GM12878 (cell line): Measurements from ENCODE around the gene EXPH5. TPM values are rescaled to one million over a fixed set of nuclear protein-coding genes. Genes with fewer than 3 reads are reported as not detected.

Source experiments
- ATAC-seq: fragments of 200-7000 bp; cut with Tn5 transposase; 3 replicates; pipeline ENCODE4 v1.9.1; 2020; ENCODE audit warnings: mild to moderate bottlenecking, moderate library complexity
- BruUV-seq: library from RNA; stranded (reverse); fragments of 400-500 nt; replicated peaks from 2 replicates; lab custom pipeline; 2021; lab: Mats Ljungman, UMichigan
- CTCF ChIA-PET: fragments of 300-600 bp; sonication (Branson Sonifier 250); formaldehyde crosslinking; extraction: SDS; loops from one replicate; lab custom pipeline; 2021; ENCODE audit warnings: inconsistent platforms; lab: Yijun Ruan, JAX
- POLR2A ChIA-PET: fragments of 350-600 bp; formaldehyde crosslinking; extraction: SDS; loops from one replicate; lab custom pipeline; 2021; ENCODE audit warnings: inconsistent platforms; lab: Charles Lee
- RAD21 ChIA-PET: fragments of 300-600 bp; sonication (Branson Sonifier 250); formaldehyde crosslinking; loops from one replicate; lab custom pipeline; 2023; ENCODE audit warnings: antibody characterized with exemption; ENCODE audit not compliant: unreplicated experiment; lab: Charles Lee
- SMC1A ChIA-PET: fragments of 300-600 bp; sonication (Branson Sonifier 250); formaldehyde crosslinking; loops from one replicate; lab custom pipeline; 2023; ENCODE audit not compliant: unreplicated experiment, uncharacterized antibody; lab: Charles Lee
- DNase-seq: peaks from one replicate; pipeline ENCODE4 v3.0.0-alpha.2; 2011; ENCODE audit warnings: low read depth, low spot score
- FAIRE-seq: peaks from 3 replicates; lab custom pipeline; 2011; peaks lifted over from hg19 to GRCh38; lab: Jason Lieb, UNC
- H2AFZ ChIP-seq: 2 replicates; pipeline ENCODE4 v1.6.0; 2011; ENCODE audit warnings: low read depth, low read length, control low read depth; ENCODE audit not compliant: control insufficient read depth
- H3K27ac ChIP-seq: 2 replicates; pipeline ENCODE4 v1.5.1; 2011; ENCODE audit warnings: control low read depth; ENCODE audit not compliant: control insufficient read depth, insufficient read depth
- H3K27me3 ChIP-seq, 2 experiments: replicated peaks in 1 of 2; 2 replicates each; pipeline versions ENCODE4 v1.6.0 to v1.6.1; 2011; ENCODE audit warnings: low read length in 1 of 2; ENCODE audit not compliant: control insufficient read depth in 2 of 2, insufficient read depth in 2 of 2
- H3K36me3 ChIP-seq, 2 experiments: 2 replicates each; pipeline ENCODE4 v1.5.1; 2011; ENCODE audit warnings: low read length in 1 of 2; ENCODE audit not compliant: control insufficient read depth in 2 of 2, insufficient read depth in 2 of 2
- H3K4me1 ChIP-seq: 2 replicates; pipeline ENCODE4 v1.6.1; 2011; ENCODE audit warnings: mild to moderate bottlenecking, low read length, moderate library complexity, mixed read lengths; ENCODE audit not compliant: control insufficient read depth, insufficient read depth
- H3K4me2 ChIP-seq: 2 replicates; pipeline ENCODE4 v1.6.0; 2011; ENCODE audit warnings: control low read depth; ENCODE audit not compliant: control insufficient read depth, insufficient read depth
- H3K4me3 ChIP-seq: fragments of 200-600 bp; sonication (generic); 2 replicates; pipeline ENCODE4 v1.5.1; 2016
- H3K79me2 ChIP-seq: 2 replicates; pipeline ENCODE4 v1.6.0; 2011; ENCODE audit warnings: low read length; ENCODE audit not compliant: control insufficient read depth, insufficient read depth
- H3K9ac ChIP-seq: 2 replicates; pipeline ENCODE4 v1.8.0; 2011; ENCODE audit warnings: low read length, control low read depth, mixed read lengths; ENCODE audit not compliant: control insufficient read depth, insufficient read depth
- H3K9me3 ChIP-seq: replicated peaks from 3 replicates; pipeline ENCODE4 v1.5.1; 2011; ENCODE audit warnings: mild to moderate bottlenecking, low read length; ENCODE audit not compliant: control insufficient read depth, insufficient read depth
- H4K20me1 ChIP-seq: 2 replicates; pipeline ENCODE4 v1.6.0; 2011; ENCODE audit not compliant: control insufficient read depth, insufficient read depth
- ASH2L ChIP-seq: fragments of 300-600, 200-600 bp; sonication (generic); IDR thresholded peaks from 2 replicates; pipeline ENCODE4 v1.6.1; 2017; ENCODE audit warnings: low read depth, mild to moderate bottlenecking, borderline replicate concordance
- CBX5 ChIP-seq: sonication (generic); IDR thresholded peaks from 2 replicates; pipeline ENCODE4 v1.6.1; 2016; ENCODE audit warnings: low read depth, moderate library complexity, mild to moderate bottlenecking, inconsistent platforms
- ESRRA ChIP-seq: IDR thresholded peaks from 2 replicates; pipeline ENCODE4 v1.6.1; 2012; ENCODE audit warnings: mild to moderate bottlenecking, low read length, improper control_type of control experiment
- JUNB ChIP-seq: IDR thresholded peaks from 2 replicates; pipeline ENCODE4 v1.6.1; 2016; ENCODE audit warnings: antibody characterized with exemption, mild to moderate bottlenecking
- PAX5 ChIP-seq: IDR thresholded peaks from 2 replicates; pipeline ENCODE4 v1.6.1; 2011; ENCODE audit warnings: low read depth, low read length, borderline replicate concordance
- POU2F2 ChIP-seq: IDR thresholded peaks from 3 replicates; pipeline ENCODE4 v1.6.1; 2011; ENCODE audit warnings: low read depth, mild to moderate bottlenecking, low read length, borderline replicate concordance
- RAD51 ChIP-seq: fragments of 450-650 bp; IDR thresholded peaks from 2 replicates; pipeline ENCODE4 v1.6.1; 2016; ENCODE audit warnings: moderate library complexity, mild to moderate bottlenecking, inconsistent platforms
- SMAD1 ChIP-seq: fragments of 450-650 bp; IDR thresholded peaks from 2 replicates; pipeline ENCODE4 v1.6.1; 2018; ENCODE audit warnings: mild to moderate bottlenecking, low read depth; ENCODE audit not compliant: partially characterized antibody
- SREBF2 ChIP-seq: IDR thresholded peaks from 2 replicates; pipeline ENCODE4 v1.6.1; 2012; ENCODE audit warnings: mild to moderate bottlenecking, low read length
- TCF3 ChIP-seq: IDR thresholded peaks from 2 replicates; pipeline ENCODE4 v1.6.1; 2012; ENCODE audit warnings: low read depth, mild to moderate bottlenecking, low read length, borderline replicate concordance; ENCODE audit not compliant: insufficient read depth
- WGBS: methylation state at CpG from one replicate; pipeline ENCODE4 v1.1.6; 2016; ENCODE audit warnings: low lambda C conversion rate; ENCODE audit not compliant: insufficient replicate concordance, insufficient coverage; ENCODE audit errors: missing lambda C conversion rate; 5-methylcytosine and 5-hydroxymethylcytosine counted together
- in situ Hi-C: fragments of 300-500 bp; cut with MboI; formaldehyde crosslinking; loops from 9 replicates; pipeline ENCODE4 v1.14.3; 2018; ENCODE audit warnings: mixed read lengths
- intact Hi-C: fragments of 100-400 bp; cut with micrococcal nuclease; formaldehyde crosslinking; loops from one replicate; pipeline ENCODE4 v1.14.2; 2022; ENCODE audit not compliant: unreplicated experiment
- polyA plus RNA-seq, 11 experiments: library from polyadenylated mRNA; depleted of rRNA in 4 of 11; unstranded in 6 of 11; stranded (reverse) in 5 of 11; fragments of >200 nt; fragmentation: Nextera tagmentation in 4 of 11; fragmentation: Illumina TruSeq in 1 of 11; extraction: Ambion mirVana in 4 of 11; extraction: Trizol in 1 of 11; gene quantifications; 1 replicate in 1 of 11; 2 replicates in 10 of 11; pipeline versions ENCODE4 v1.2.1 to v1.2.3, GENCODE V29; 2011 to 2016; ENCODE audit warnings: inconsistent platforms in 2 of 11, missing spikeins in 2 of 11, low read depth in 1 of 11
- total RNA-seq, 4 experiments: library from RNA; depleted of rRNA in 3 of 4; stranded (reverse); fragments of >200 nt in 3 of 4; fragmentation: Illumina TruSeq in 1 of 4; extraction: Trizol in 1 of 4; gene quantifications; 2 replicates each; pipeline versions ENCODE4 v1.2.1 to v1.2.3, GENCODE V29; 2013 to 2021
- TF ChIP-seq, protein P1 (sequence below): fragments of 450-650 bp; IDR thresholded peaks from 2 replicates; pipeline ENCODE4 v1.6.1; 2017; ENCODE audit warnings: mild to moderate bottlenecking, moderate library complexity

The EXPH5 gene
- total and polyA plus RNA-seq, 10 of the 15 experiments (the other 5 are each of a cell fraction or from before 2014, with no cell fraction given), result 0.69 to 11.1 (median 4.3) TPM

DNA sequence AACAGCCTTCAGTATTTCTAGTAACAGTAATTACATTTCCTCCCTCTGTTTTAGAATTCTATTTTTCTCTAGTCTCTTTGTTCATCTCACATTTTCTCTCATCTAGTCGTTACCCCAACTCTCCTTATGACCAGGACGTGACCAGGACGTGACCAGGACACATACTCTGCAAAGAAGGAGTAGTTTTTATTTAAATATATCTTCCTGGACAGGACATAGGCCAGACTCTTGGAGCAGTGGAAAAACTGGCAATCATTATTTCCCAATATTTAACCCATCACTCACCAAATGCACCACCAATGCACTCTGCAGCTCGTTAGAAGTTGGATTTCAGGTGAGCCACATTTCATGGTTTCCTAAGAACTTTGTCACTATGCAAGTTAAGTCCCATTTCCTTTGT, 55.1 kb downstream of the EXPH5 start:
- no TSS peak for BruUV-seq
- no peak overlapping the region for H3K4me2 ChIP-seq
- ChIA-PET SMC1A (interaction anchor here (0.8 to 2.1 kb wide), 5 partner anchors 11 to 110 kb away, joined by 3 to 9 read pairs (median 4); no protein-coding TSS in a partner anchor), CTCF (interaction anchor here (0.8 to 1.4 kb wide), 3 partner anchors 13 to 110 kb away, joined by 3 to 5 read pairs (median 3); no protein-coding TSS in a partner anchor), POLR2A (interaction anchor here (0.6 kb wide), 1 partner anchor 10 kb away, joined by 6 read pairs; no protein-coding TSS in a partner anchor), RAD21 (interaction anchor here (0.8 to 1.9 kb wide), 4 partner anchors 15 to 112 kb away, joined by 3 to 9 read pairs (median 4); no protein-coding TSS in a partner anchor)
- no peak overlapping the region for H2AFZ ChIP-seq
- H3K27ac ChIP-seq, result no peak overlapping the region
- ATAC-seq (no peak), DNase-seq (no peak), FAIRE-seq (no peak)
- H3K36me3 ChIP-seq, result no peaks in the 10 kb centered on the region; a peak in 1 of 4 replicates
- H3K4me3 ChIP-seq, result no peak overlapping the region
- H3K9me3 ChIP-seq, result no peaks in the 10 kb centered on the region
- no peak for TF ChIP-seq PAX5
- TF ChIP-seq CBX5, result no peak
- TF ChIP-seq POU2F2, result no peak
- TF ChIP-seq SMAD1, result no peak
- TF ChIP-seq JUNB, result no peak
- TF ChIP-seq, protein P1, sequence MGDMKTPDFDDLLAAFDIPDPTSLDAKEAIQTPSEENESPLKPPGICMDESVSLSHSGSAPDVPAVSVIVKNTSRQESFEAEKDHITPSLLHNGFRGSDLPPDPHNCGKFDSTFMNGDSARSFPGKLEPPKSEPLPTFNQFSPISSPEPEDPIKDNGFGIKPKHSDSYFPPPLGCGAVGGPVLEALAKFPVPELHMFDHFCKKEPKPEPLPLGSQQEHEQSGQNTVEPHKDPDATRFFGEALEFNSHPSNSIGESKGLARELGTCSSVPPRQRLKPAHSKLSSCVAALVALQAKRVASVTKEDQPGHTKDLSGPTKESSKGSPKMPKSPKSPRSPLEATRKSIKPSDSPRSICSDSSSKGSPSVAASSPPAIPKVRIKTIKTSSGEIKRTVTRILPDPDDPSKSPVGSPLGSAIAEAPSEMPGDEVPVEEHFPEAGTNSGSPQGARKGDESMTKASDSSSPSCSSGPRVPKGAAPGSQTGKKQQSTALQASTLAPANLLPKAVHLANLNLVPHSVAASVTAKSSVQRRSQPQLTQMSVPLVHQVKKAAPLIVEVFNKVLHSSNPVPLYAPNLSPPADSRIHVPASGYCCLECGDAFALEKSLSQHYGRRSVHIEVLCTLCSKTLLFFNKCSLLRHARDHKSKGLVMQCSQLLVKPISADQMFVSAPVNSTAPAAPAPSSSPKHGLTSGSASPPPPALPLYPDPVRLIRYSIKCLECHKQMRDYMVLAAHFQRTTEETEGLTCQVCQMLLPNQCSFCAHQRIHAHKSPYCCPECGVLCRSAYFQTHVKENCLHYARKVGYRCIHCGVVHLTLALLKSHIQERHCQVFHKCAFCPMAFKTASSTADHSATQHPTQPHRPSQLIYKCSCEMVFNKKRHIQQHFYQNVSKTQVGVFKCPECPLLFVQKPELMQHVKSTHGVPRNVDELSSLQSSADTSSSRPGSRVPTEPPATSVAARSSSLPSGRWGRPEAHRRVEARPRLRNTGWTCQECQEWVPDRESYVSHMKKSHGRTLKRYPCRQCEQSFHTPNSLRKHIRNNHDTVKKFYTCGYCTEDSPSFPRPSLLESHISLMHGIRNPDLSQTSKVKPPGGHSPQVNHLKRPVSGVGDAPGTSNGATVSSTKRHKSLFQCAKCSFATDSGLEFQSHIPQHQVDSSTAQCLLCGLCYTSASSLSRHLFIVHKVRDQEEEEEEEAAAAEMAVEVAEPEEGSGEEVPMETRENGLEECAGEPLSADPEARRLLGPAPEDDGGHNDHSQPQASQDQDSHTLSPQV, result no peak
- TF ChIP-seq ASH2L, result no peak
- no peak for TF ChIP-seq RAD51
- no peak for TF ChIP-seq TCF3
- no peak for TF ChIP-seq SREBF2
- no peak for TF ChIP-seq ESRRA
- no peaks in the 10 kb centered on the region for H3K79me2 ChIP-seq
- H3K9ac ChIP-seq, result no peak overlapping the region
- H3K4me1 ChIP-seq, result no peaks in the 10 kb centered on the region
- 58% methylated on average over 4 of the region's 4 CpGs for WGBS
- in situ Hi-C loops (no loop called here), intact Hi-C loops (no loop called here)
- no peaks in the 10 kb centered on the region for H4K20me1 ChIP-seq
- H3K27me3 ChIP-seq, result no peaks in the 10 kb centered on the region
